RWPE1 (cell line): Measurements from ENCODE around the gene TRAPPC2B.
"Not testable (repeated sequence)": the region's sequence is repeated elsewhere in the genome, so short reads cannot be mapped to it uniquely, and the experiment has no call there.

ENCODE experiments used
- CTCF ChIA-PET: fragments of 350-600 bp; sonication (Branson Sonifier 250); formaldehyde crosslinking; extraction: SDS; loops from one replicate; lab custom pipeline; 2021; lab: Yijun Ruan, JAX
- POLR2A ChIA-PET: fragments of 400-600 bp; formaldehyde crosslinking; extraction: SDS; loops from one replicate; lab custom pipeline; 2020; ENCODE audit warnings: antibody characterized with exemption; ENCODE audit not compliant: low non-redundant PET; lab: Yijun Ruan, JAX
- DNase-seq: peaks from one replicate; pipeline ENCODE4 v3.0.0; 2012; ENCODE audit warnings: low spot score
- H3K27ac ChIP-seq: fragments of 450-650 bp; 2 replicates; pipeline ENCODE4 v1.5.1; 2017
- CTCF ChIP-seq: fragments of 450-650 bp; conservative IDR thresholded peaks from 2 replicates; pipeline ENCODE4 v1.5.1; 2017; ENCODE audit warnings: low read depth, mild to moderate bottlenecking

Gene TRAPPC2B

GRCh38 chr19:57362419-57362818 lies 932 bp upstream of the TRAPPC2B start:
- ChIA-PET CTCF (no interaction called here), POLR2A (no interaction called here)
- no peak for TF ChIP-seq CTCF
- no peak for DNase-seq
- no peak overlapping the region for H3K27ac ChIP-seq

- peak overlapping the region; percentile 87 for H3K27ac ChIP-seq
- ChIA-PET CTCF (interaction anchor here (0.6 kb wide), 1 partner anchor 13 kb away, joined by 4 read pairs; the partner anchor contains the start of gene ZNF304), POLR2A (no interaction called here)
- no peak for TF ChIP-seq CTCF
- peak; percentile 20 for DNase-seq
These were observed 384 bp downstream of the TRAPPC2B start for GRCh38 chr19:57363688-57364181.

GRCh38 chr19:57366776-57367175 lies 3.4 kb downstream of the TRAPPC2B start:
- POLR2A ChIA-PET, result no interaction called here
- CTCF ChIA-PET, result interaction anchor here (0.6 to 0.7 kb wide), 2 partner anchors 12 to 15 kb away, joined by 3 read pairs; no protein-coding TSS in a partner anchor

GRCh38 chr19:57374179-57374578 lies 10.8 kb downstream of the TRAPPC2B start:
- ChIA-PET POLR2A (no interaction called here), CTCF (no interaction called here)
- no peak overlapping the region for H3K27ac ChIP-seq
- DNase-seq, result no peak
- TF ChIP-seq CTCF, result no peak

More at GRCh38 chr19:57366776-57367175, 3.4 kb downstream of the TRAPPC2B start:
- no peak for DNase-seq
- no peak for TF ChIP-seq CTCF
- H3K27ac ChIP-seq, result no peak overlapping the region

GRCh38 chr19:57374647-57375046 lies 11.3 kb downstream of the TRAPPC2B start:
- DNase-seq, CTCF ChIA-PET, H3K27ac ChIP-seq, POLR2A ChIA-PET: not testable (repeated sequence)

- CTCF ChIA-PET, result no interaction called here
- H3K27ac ChIP-seq, result no peak overlapping the region
- POLR2A ChIA-PET, result no interaction called here
- DNase-seq, result no peak
- TF ChIP-seq CTCF, result no peak
These were observed 12.8 kb downstream of the TRAPPC2B start for GRCh38 chr19:57376151-57376550.

GRCh38 chr19:57377498-57378146 lies 14.3 kb downstream of the TRAPPC2B start:
- no peak overlapping the region for H3K27ac ChIP-seq
- no peak for DNase-seq
- CTCF ChIA-PET, result no interaction called here
- no peak for TF ChIP-seq CTCF
- POLR2A ChIA-PET, result no interaction called here
